ENCODE results near the gene FAM83B.

The FAM83B gene

GRCh38 chr6:54988576-54988975 is 142.0 kb downstream of the FAM83B start:
- H3K27ac ChIP-seq (ENCODE audit: extremely low read depth, low read depth, low read length) = no peak overlapping the region
- no peaks in the 10 kb centered on the region for H3K4me1 ChIP-seq (ENCODE audit: control insufficient read depth, insufficient read depth, low read length)
- ChIA-PET CTCF (interaction anchor here (1.5 kb wide), 1 partner anchor 30 kb away, joined by 3 read pairs; no protein-coding TSS in a partner anchor), POLR2A (no interaction called here)
- H3K36me3 ChIP-seq (ENCODE audit: control insufficient read depth in 2 of 2, insufficient read depth in 1 of 2, low read length in 2 of 2) = no peaks in the 10 kb centered on the region
- TF ChIP-seq KLF8 (tag by site-specific recombination; IDR thresholded peaks at IDR 0.05) = no peak
- no peak for TF ChIP-seq ZNF280C (tag by site-specific recombination; IDR thresholded peaks at IDR 0.05)
- TF ChIP-seq PATZ1 (tag by site-specific recombination; IDR thresholded peaks at IDR 0.05) = no peak
- no peak for TF ChIP-seq ZFP37 (tag by site-specific recombination; IDR thresholded peaks at IDR 0.05)
- TF ChIP-seq ZNF76 (tag by site-specific recombination; IDR thresholded peaks at IDR 0.05; ENCODE audit: borderline replicate concordance, low read depth) = no peak
- TF ChIP-seq ZNF513 (tag by site-specific recombination; IDR thresholded peaks at IDR 0.05) = no peak
- TF ChIP-seq GLIS2 (tag by site-specific recombination; IDR thresholded peaks at IDR 0.05) = no peak
- TF ChIP-seq ZXDB (tag by site-specific recombination; IDR thresholded peaks at IDR 0.05) = no peak
- TF ChIP-seq ZSCAN18 (tag by site-specific recombination; IDR thresholded peaks at IDR 0.05) = no peak
- TF ChIP-seq ZNF394 (tag by site-specific recombination; IDR thresholded peaks at IDR 0.05; ENCODE audit: borderline replicate concordance) = no peak
- no peak for TF ChIP-seq ZNF362 (tag by site-specific recombination; IDR thresholded peaks at IDR 0.05)
- no peak for TF ChIP-seq FEZF1 (tag by site-specific recombination; IDR thresholded peaks at IDR 0.05)
- no peak for TF ChIP-seq MEIS1 (CRISPR knock-in tag; IDR thresholded peaks at IDR 0.05; ENCODE audit: borderline replicate concordance)
- no peak for TF ChIP-seq HIC1 (tag by site-specific recombination; IDR thresholded peaks at IDR 0.05)
- no peak for TF ChIP-seq OSR2 (tag by site-specific recombination; IDR thresholded peaks at IDR 0.05)
- no peak for TF ChIP-seq ZNF146 (tag by site-specific recombination; IDR thresholded peaks at IDR 0.05)
- TF ChIP-seq ZNF140 (tag by site-specific recombination; IDR thresholded peaks at IDR 0.05) = no peak
- no peak for TF ChIP-seq ZNF423 (tag by site-specific recombination; IDR thresholded peaks at IDR 0.05)
- TF ChIP-seq ZNF354C (tag by site-specific recombination; IDR thresholded peaks at IDR 0.05; ENCODE audit: borderline replicate concordance, low read depth) = no peak
- H3K9me3 ChIP-seq (ENCODE audit: control insufficient read depth, insufficient read depth, low read depth, low read length) = no peaks in the 10 kb centered on the region
- no peak overlapping the region for H3K4me3 ChIP-seq (ENCODE audit: low read depth, low read length)

Data from HEK293 (cell line).